Muscle of back (tissue), 13 donors: Measurements from ENCODE around the gene MSI1. TPM values are rescaled to one million over a fixed set of nuclear protein-coding genes. Genes with fewer than 3 reads are reported as not detected.

Experiments
- DNase-seq, 3 donors: peaks; one replicate each; pipeline versions ENCODE4 v3.0.0 to v3.0.0-alpha.2; 2013
- long read RNA-seq, 9 donors: transcript quantifications; one replicate each; lab custom pipeline, GENCODE V29; 2026
- polyA plus RNA-seq, 10 donors: library from polyadenylated mRNA; unstranded; fragments of 120-200 nt; gene quantifications; one replicate each; pipeline ENCODE4 v1.2.1, GENCODE V29; 2013; ENCODE audit not compliant: insufficient read length in 10 of 10

The MSI1 gene
- 1 to 10 TPM; 2.9 to 6.0 (median 3.9) TPM for polyA plus RNA-seq
- long read RNA-seq, donor 1, result 0 reads
- long read RNA-seq, donor 2, result 0 reads
- long read RNA-seq, donor 3, result 0 reads
- long read RNA-seq, donor 4, result 0 reads
- long read RNA-seq, donor 5, result 0 reads
- long read RNA-seq, donor 6, result 0 reads
- long read RNA-seq, donor 7, partial matches to known transcripts, result 0 of 1 reads
- long read RNA-seq, donor 7, other reads (novel, unspliced or antisense), result 0 of 1 reads
- long read RNA-seq, donor 8, result 0 reads
- long read RNA-seq, donor 9, result 0 reads

DNA sequence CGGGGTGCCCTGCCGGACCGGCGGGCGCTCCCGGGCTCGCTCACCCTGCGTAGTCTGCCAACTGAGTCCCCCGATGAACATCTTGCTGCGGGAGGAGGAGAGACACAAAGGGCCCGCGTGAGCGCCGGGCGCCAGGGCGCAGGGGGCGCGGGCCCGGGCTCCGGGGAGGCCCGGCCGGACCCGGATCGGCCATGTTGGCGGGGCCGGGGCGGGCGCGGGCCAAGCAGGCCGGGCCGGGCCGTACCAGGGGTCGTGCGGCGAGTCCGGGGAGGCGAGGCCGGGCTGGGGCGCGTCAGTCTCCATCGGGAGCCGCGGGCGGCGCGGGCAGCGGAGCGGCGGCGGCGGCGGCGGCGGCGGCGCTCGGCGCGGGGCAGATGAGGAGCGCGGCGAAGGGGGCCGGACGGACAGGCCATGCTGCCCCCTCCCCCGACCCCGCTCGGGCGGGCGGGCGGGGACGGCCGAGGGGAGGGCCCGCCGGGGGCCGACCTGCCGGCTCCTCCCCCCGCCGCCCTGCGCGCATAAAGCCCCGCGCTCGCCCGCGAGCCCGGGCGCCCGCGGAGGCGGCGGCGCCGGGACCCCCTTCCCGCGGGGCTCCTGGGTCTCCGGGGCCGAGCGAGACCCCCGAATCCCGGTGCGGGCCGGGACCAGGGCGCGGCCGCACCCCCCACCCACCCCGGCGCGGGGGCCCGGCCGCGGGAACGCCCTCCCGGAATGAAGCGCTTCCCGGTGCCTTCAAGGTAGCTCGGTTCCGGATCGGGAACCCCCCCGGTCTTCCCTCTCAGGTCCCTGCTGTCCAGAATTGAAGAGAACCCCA, at the start of gene MSI1:
MSI1 (minus strand) TSS at position 376 of the 814 bp plus-strand sequence; CDS start at position 303, 73 bp downstream.
- DNase-seq, result no peak

DNA sequence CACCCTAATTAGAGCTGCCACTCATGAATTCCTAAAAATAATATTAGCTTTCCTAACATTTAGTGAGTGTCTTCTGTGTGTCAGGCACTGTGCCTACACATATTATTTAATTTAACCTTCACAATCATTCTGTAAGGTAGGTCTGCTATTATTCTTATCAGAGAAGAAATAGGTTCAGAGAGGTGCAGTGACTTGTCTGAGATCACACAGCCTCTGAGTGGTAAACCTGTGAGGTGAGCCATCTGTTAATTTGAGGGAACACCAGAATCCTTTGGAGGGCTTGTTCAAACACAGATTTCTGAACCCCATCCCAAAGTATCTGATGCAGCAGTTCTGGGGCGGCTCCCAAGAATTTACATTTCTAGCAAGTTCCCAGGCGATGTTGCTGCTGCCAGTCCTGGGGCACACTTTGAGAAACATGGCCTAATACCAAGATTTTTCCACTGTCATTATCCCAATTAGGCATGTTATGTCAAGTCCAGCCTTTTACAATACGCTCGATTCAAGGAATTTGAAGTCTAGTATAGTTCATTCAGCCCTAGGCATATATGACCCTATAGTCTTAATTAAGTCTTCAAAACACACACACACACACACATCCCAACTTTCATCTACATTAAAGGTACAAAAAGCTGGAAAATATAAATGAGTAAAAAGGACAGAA, 49.1 kb upstream of the MSI1 start:
- no peak for DNase-seq

GRCh38 chr12:120416490-120417216, 47.7 kb upstream of the MSI1 start:
- DNase-seq, result no peak

DNA sequence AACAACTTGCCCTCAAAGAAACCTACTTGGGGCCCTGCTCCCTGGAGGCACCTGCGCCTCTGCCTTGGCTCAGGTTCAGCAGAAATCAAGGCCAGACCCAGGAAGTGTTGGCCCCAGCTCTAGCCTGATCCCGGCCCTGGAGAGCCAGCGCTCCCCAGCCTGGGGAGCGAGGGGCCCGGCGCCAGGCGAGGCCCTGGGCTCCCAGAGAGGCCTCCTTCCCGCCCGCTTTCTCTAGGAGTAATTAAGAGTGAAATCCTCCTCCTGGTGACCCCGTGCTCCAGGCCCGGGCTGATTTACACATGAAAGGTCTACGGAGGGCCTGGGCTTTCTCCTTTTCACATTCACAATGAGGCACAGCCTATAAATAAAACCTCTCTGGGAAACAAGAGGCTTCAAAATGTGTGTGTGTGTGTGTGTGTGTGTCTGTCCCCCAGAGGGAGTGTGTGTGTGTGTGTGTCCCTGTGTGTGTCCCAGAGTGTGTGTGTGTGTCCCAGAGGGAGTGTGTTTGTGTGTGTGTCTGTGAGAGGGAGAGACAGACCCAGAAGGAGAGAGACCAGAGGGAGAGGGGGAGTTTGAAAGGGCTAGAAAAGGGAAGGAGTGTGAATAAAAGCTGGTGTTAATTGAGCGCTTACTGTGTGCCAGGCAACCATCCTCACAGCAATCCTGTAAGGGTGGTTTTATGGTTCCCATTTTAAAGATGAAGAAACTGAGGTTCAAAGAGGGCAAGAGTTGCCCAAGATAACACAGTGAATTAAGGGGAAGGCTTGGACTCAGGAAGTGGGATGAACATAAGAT, 45.1 kb upstream of the MSI1 start:
- DNase-seq, result no peak

GRCh38 chr12:120412421-120412820, 43.5 kb upstream of the MSI1 start:
- DNase-seq, result no peak

DNA sequence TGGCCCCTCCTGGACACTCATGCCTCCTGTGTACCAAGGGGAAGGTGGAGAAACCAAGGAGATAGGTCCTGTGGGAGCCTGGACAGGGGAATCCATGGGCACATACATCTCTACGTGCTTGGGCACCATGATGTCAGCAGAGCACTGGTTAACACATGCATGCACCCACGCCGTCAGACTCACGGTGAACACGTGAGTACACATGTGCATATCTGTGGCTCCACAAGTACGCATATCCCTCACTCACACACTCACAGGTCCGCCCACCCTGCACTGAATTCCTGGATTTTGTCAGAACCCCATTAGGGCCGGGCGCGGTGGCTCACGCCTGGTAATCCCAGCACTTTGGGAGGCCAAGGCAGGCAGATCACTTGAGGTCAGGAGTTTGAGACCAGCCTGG, 39.8 kb upstream of the MSI1 start:
- DNase-seq, result no peak

DNA sequence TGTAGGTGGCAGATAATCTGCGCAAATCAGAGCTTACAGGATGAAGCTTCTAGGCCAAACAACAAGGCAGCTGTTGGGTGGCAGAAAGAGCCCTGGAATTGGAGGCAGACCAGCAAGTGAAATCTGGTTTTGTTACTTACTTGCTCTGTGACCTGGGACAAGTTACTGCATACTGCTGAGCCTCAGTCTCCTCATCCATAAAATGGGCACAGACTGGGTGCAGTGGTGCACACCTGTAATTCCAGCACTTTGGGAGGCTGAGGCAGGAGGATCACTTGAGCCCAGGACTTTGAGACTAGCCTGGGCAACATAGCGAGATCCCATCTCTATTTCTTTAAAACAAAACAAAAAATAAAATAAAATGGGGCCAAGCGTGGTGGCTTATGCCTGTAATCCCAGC, 37.6 kb upstream of the MSI1 start:
- DNase-seq, result no peak

DNA sequence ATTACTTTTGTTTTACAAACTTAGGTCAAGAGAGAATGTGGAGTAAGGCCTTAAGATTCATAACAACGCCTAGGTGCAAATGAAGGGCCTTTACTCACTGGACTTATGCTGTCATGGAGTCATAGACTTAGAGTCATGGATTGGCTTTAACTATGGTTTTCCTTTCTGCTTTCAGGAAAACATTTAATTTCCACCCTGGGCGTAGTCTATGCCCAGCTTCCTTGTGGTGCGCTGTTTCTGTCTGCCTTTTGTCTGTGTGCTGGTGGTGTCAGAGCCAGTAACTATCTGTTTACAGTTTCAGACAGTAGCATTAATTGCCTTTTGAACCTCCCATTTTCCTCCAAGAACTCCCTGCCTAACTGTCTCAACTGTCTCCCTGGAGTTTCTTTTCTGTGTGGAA, 37.1 kb upstream of the MSI1 start:
- DNase-seq, result no peak

DNA sequence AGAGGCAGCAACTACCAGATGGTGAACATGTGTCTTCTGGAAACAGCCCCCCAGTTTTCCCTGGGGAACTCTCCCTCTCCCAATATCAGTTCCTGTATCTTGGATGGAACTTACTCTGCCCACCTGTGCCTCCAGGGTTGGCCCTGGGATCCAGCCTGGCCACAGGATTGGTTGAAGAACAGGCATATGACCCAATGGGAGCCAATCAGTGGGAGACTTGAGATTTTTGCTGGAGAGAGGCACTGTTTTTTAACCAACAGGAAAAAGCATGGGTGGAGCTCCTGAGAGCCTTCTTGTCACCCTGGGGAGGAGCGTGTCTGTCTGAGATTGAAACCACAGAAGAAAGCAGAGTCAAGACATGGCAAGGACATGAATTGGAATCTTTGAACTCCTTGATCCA, 35.3 kb upstream of the MSI1 start:
- no peak for DNase-seq

DNA sequence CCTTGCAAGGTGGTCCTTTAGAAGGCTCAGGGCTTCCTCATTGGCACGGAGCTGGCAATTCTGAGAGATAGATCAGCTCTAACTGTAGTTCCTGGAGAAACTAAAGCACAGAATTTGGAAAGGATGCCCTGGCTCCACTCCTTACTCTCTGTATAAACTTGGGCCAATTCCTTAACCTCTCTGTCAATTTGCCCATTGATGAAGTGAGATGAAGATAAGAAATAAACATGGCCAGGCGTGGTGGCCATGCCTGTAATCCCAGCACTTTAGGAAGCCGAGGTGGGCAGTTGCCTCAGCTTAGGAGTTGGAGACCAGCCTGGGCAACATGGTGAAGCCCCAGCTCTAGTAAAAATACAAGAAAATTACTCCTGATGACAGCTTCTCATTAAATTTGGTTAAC, 34.9 kb upstream of the MSI1 start:
- DNase-seq, result no peak

GRCh38 chr12:120402217-120402616, 33.3 kb upstream of the MSI1 start:
- DNase-seq, result no peak

- no peak for DNase-seq
These were observed 30.6 kb upstream of the MSI1 start for GRCh38 chr12:120399531-120399930.

DNA sequence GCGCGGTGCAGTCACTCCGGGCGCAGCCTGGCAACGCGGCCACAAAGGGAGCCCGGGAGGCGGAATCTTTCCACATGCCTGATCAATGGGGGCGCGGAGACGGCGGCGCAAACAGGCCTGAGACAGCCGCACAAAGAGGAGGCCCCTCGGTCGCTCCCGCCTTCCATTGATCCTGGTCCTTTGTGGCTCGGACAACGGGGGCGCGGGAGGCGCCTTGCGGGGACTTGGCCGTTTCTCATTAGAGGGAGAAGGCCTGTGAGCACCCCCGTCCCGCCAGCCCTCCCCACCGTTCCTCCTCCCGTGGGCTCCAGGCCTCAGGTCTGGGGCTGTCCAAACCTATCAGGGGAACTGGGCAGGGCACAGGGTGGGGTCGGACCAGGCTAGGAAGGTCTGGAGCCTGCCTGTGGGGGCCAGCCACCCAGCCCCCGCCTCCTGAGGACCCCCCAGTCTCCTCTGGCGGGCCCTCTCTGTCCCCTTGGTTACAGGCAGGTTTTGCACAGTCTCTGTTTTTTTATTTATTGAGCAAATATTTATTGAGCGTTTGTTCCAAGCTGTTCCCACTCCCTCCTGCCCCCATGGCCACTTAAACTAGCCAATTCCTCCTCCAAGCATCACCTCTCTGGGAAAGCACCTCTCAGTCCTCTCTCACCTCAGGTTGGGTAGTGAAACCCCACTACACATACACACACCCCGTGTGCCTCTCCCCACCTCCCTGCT, 29.0 kb upstream of the MSI1 start:
- no peak for DNase-seq

GRCh38 chr12:120394483-120395367, 25.8 kb upstream of the MSI1 start:
- DNase-seq, result no peak

DNA sequence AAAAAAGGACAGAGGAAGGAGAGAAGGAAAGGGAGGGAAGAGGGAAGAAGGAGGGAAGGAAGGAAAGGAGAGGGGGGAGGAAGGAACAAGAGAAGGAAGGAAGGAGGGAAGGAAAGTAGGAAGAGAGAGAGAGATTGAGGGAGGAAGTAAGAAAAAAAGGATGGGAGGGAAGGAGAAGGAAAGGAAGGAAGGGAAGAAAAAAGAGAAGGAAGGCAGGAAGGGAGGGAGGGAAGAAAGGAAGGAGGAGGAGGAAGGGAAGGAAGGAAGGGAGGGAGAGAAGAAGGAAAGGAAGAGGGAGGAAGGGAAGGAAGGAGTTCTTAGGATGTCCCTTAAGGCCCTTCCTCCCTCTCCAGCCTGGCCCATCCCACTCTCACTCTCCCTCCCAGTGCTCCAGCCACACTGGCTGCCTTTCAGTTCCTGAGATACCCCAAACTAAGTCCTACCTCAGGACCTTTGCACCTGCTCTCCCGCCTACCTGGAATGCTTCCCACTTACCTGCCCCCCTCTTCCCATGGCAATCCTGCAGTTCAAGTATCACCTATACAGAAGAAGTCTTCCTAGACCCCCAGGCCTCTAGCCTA, 21.7 kb upstream of the MSI1 start:
- DNase-seq, result no peak

DNA sequence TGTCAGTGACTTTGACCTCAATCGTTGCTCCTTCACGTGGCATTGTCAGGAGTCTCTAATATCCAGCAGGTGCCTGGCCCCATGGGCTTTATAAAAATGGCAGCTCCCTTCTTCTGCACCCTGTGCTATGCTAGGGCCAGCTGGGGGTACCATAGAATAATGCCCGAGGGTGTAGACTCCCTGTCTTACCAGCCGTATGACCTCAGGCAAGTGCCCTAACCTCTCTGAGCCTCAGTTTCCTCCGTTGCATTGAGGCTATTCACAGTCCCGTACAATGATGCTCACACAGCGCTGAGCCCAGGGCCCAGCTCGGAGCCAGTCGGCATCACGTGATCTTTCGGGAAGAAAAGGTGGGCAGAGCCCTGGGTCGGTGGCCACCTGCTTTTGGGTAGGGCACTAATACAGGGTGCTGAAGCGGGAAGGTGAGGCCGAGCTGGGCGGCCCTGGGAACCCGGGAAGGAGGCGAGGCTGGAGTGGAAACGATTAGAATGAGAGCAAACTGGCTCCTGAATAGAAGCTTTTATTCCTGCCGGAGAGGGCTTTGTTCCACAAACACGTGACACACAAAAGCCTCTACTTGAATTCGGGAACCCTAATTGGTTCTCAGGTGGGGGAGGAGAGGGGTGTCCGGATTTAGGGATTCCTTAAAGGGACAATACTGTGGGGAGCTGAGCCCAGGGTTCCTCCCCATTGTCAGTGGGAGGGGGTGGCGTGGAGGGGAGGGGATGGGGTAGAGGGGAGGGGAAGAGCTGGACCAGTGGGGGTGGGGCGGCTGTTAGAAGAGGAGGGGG, 19.9 kb upstream of the MSI1 start:
- no peak for DNase-seq

DNA sequence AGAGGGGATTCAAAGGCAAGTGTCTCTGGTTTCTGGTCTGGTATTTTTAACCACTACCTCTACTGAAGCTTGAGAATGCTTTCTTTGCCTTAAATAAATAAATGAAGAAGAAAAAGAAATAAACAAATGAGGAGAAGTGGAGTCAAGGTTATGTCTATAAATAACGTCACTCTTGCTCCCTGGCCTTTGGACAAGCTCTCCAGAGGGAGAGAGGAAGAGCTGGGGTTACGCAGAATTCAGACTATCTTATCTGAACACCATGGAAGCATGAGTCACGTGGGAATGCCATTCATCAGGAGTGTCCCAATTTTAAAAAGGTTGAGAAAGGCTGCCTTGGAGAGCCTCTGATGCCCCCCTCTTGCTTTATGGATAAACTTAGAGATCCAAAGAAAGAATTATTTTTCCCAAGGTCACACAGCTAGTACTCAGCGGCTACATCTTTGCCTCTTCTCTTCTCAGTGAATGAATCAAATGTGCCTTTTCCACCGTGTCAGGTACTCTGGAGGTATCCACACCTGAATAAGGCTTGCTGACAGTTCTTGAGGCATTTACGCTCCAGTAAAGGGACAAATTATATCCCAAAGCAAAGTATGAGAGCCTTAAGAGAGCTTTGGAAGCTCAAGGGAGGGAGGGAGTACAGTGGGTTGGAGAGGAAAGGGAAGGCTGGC, 12.9 kb upstream of the MSI1 start:
- DNase-seq, result no peak

GRCh38 chr12:120378036-120378435, 9.1 kb upstream of the MSI1 start:
- no peak for DNase-seq
